HG03135 (cell line): ENCODE data around the gene KRI1.

ENCODE experiments used
- ATAC-seq: cut with Tn5 transposase; IDR thresholded peaks from one replicate; pipeline ENCODE4 v1.9.1; 2021; ENCODE audit warnings: mild to moderate bottlenecking, moderate library complexity; ENCODE audit not compliant: unreplicated experiment

The KRI1 gene

DNA sequence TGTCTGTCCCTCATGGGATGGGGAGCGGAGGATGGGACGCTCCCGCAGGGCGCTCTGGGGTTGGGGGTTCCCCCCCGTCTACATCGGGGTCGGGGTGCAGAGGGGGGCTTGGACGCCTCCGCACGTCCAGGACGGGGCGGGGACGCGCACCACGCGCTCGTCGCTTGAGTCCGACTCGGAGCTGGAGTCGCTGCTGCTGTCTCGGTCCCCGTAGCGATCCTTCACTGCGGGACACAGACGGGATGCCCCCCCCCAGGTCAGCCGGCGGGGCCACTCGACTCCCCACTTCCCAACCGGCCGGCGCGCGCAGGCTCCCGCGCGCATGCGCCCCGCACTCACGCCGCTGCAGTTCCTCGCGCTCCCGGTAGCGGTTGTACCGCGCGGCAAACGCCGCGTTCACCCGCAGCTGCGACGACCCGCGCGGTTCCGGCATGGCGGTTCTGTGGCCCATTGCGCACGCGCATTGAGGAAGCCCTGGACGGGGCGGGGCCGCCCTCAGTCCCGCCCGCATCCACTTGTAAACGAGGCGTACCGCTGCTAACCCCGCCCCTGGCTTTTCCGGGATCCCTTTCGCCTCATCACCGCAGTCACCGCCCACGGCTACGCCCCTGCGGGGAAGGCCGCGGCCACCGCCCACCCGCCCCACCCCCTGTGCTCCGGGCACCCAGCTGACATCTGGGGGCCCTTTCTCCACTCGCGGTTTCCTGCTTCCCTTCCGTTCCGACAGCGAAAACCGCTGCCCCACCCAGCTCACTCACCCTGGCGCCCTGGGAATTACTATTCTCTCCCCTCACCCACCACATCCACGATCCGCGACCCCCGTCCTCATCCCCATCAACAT is at the start of gene KRI1:
Gene KRI1 (minus strand): TSS at position 444 of the 841 bp plus-strand sequence. CDS start 11 bp downstream, at position 433.
- ATAC-seq: peak; percentile 44

GRCh38 chr19:10612499-10613119 is 46.8 kb upstream of the KRI1 start:
- ATAC-seq: no peak

GRCh38 chr19:10611907-10612306 is 46.1 kb upstream of the KRI1 start:
- ATAC-seq: no peak

GRCh38 chr19:10604460-10604980 is 38.7 kb upstream of the KRI1 start:
- peak; percentile 23 for ATAC-seq

DNA sequence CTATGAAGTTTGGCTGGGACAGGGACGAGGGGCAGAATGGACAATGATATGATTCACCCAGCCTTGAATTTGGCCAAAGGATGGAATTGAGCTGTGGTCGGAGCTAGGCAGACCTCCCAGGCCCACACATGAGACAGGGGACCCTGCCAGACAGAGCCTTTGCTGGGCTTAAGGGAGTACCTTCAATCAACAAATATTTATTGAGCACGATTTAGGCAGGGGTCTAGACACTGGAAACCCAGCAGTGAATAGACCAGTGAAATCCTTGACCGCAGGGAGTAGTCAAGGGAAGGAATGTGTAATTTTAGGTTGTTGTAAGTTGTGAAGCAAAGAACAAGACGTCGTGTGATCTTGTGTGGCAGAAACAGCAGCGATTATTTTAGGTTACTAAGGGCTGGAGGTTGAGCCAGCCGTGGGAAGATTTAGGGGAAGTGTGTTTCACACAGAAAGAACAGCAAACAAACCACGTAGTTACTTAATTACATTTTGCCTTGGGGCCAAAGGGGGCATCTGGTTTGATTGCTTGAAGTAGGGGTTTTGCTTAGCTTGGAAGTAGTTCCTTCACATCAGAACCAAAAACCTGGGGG is 38.2 kb upstream of the KRI1 start:
- ATAC-seq: peak; percentile 36

GRCh38 chr19:10603084-10603872 is 37.5 kb upstream of the KRI1 start:
- peak; percentile 43 for ATAC-seq

DNA sequence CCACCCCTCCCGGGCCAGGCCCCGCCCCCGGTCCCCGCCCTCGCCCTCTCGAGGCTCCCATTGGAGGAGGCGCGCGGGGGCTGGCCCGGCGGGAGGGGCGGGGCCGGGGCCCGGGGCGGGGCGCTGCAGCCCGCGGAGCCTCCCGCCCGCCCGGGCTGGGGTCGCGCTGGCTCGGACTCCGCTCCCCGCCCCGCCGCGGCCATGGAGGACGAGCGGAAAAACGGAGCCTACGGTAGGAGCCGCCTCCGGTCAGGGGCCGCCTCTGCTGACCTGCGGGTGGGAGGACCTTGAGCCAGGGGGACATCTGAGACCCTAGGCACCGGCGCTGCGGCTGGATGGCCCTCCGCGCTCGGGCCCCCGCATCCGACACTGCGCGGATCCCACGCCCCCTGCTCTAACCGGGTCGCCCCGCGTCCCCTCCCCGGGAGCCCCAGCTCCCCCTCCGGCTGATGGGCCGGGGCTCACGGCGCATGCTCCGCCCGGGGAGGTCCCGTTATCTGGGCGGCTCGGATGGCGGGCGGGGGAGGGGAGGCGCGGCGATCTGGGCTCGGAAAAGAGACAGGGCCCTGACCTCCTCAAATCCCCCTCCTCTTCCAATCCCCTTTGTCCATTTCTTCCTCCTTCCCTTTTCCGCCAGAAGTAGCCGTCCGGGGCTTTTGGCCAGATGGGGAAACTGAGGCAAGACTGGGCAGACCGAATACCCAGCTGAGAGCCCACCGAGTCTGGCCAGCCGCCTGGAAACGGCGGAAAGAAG is 36.7 kb upstream of the KRI1 start:
- ATAC-seq: peak; percentile 45

- ATAC-seq: no peak
Observed at GRCh38 chr19:10601999-10602329, 36.2 kb upstream of the KRI1 start.

DNA sequence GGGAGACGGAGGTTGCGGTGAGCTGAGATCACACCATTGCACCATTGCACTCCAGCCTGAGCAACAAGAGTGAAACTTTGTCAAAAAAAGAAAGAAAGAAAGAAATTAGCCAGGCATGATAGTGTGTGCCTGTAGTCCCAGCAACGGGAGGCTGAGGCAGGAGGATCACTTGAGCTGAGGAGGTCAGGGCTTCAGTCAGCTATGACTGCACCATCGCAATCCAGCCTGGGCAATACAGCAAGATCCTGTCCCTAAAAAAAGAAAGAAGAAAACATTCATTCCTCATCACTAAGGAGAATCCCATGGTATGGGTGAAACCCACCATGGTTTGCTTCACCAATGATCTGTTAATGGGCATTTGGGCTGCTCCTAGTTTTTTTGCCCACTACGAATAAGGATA is 34.3 kb upstream of the KRI1 start:
- ATAC-seq: no peak

- no peak for ATAC-seq
Observed at GRCh38 chr19:10593820-10594637, 28.2 kb upstream of the KRI1 start.

GRCh38 chr19:10593148-10593547 is 27.3 kb upstream of the KRI1 start:
- ATAC-seq: no peak

DNA sequence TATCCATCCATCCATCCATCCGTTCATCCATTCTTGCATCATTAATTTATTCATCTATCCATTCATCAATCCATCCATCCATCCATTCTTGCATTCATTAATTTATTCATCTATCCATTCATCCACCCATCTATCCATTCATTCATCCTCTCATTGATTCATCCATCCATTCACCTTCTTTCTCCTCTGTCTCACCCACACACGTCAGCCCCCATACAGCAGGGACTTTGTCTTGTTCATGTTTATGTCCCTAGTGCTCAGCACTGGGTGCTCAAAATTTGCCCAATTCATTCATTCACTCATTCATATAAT is 22.0 kb upstream of the KRI1 start:
- no peak for ATAC-seq

DNA sequence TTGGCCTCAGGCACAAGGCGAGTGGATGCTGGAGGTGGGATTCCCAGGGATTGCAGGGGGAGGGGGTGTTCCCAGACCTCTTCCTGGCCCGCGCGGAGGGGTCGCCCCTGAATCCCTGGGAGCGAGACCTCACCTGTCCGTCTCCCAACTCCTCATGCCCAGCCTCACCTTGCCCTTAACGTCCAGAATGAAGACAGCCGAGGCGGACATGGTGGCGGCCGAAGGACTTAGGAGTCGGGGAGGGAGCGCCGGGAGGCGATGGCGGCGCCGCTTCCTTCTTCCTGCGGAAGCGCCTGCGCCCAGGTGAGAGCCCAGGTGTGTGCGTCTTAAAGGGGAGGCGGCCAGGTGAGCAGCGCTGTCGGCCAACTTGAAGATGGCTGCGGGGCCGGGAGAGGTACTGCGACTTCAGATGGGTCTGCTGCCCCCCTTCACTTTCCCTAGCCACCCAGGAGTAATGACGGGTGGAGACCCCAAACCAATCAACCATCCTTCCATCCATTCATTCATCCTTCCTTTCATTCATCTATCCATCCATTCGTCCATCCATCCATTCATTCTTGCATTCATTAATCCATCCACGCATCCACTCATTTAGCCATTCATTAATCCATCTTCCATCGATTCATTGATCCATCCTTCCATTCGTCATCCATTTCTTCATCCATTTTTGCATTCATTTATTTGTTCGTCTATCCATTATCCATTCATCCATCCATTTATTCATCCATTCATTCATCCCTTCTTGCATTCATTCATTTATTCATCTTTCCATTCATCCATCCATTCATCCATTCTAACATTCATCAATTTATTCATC is 21.4 kb upstream of the KRI1 start, which contains the start of gene AP1M2:
Gene AP1M2 (minus strand): TSS at position 291 of the 817 bp plus-strand sequence. CDS start 81 bp downstream, at position 210.
- ATAC-seq: no peak

DNA sequence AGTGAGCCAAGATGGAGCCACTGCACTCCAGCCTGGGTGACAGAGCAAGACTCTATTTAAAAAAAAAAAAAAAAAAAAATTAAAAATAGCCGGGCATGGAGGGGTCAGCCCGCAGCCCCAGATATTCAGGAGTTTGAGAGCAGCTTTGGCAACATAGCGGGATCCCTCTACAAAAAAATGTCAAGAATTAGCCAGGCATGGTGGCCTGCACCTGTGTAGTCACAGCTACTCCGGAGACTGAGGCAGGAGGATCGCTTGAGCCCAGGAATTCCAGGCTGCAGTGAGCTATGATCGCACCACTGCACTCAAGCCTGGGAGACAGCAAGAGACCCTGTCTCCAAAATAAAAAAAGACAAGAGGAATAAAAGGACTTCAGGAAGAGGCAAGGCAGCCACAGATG is 20.6 kb upstream of the KRI1 start:
- no peak for ATAC-seq

- ATAC-seq: no peak
Observed at GRCh38 chr19:10583036-10583776, 17.4 kb upstream of the KRI1 start.

GRCh38 chr19:10582091-10582490 is 16.3 kb upstream of the KRI1 start:
- ATAC-seq: no peak

DNA sequence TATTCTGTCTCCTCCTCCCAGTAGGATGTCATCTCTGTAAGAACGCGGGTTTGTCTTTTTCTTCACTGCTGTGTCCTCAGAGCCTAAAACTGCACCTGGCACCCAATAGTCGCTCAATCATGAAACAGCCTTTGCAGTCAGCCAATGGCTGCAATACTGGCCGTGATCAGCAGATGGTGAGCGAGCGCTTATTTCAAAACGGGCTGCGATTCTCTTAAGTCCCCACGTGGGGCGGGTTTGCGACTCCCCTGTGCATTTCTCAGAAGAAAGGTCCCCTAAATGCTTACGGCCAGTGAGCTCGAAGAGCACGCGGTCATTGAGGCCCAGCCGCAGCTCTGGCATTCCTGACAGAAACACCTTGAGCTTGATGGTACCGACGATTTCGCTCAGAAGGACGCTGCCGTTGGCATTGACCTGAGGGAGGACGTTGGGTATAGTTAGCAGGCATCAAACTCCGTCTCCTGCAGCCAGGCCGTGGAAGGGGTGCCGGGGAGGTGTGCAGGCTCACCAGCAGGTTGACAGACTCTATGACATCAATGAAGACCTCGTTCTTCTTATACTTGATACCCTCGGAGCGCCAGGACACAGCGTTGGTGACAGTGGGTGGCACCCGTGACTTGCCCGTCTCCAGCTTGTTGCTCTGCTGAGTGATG is 15.3 kb upstream of the KRI1 start:
- ATAC-seq: no peak

DNA sequence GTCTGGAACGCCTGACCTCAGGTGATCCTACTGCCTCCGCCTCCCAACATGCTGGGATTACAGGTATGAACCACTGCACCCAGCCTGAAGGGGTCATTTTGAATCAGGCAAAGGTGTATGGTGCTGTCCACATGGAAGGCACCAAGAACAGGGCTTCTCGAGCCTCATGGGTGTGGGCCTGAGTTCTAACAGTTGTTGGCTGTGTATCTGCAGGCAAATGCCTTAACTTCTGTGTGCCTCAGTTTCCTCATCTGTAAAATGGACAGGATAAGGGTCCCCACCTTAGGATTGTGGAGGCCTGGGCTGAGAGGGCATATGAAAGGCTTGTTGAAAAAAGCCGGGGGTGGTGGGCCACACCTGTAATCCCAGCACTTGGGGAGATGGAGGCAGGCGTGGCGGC is 12.1 kb upstream of the KRI1 start:
- ATAC-seq: no peak
